Calu3 (cell line): ENCODE results near the gene NDUFS2. TPM values are rescaled to one million over a fixed set of nuclear protein-coding genes. Genes with fewer than 3 reads are reported as not detected.
A peak's percentile ranks its signal among the peaks of the same experiment; 100 is the strongest.

ENCODE experiments used
- BruUV-seq: library from RNA; stranded (reverse); fragments of 400-500 nt; replicated peaks from 2 replicates; lab custom pipeline; 2021; lab: Mats Ljungman, UMichigan
- CTCF ChIA-PET: fragments of 300-600 bp; sonication (Branson Sonifier 250); formaldehyde crosslinking; loops from one replicate; lab custom pipeline; 2022; ENCODE audit warnings: antibody characterized with exemption; lab: Charles Lee
- DNase-seq: peaks from one replicate; pipeline ENCODE4 v3.0.0; 2022
- H3K27ac Mint-ChIP-seq: one replicate; pipeline ENCODE4 v1.8.0; 2022; ENCODE audit warnings: mixed read lengths; ENCODE audit not compliant: unreplicated experiment
- H3K27me3 Mint-ChIP-seq: one replicate; pipeline ENCODE4 v1.8.0; 2022; ENCODE audit warnings: mixed read lengths; ENCODE audit not compliant: unreplicated experiment
- H3K36me3 Mint-ChIP-seq: one replicate; pipeline ENCODE4 v1.8.0; 2022; ENCODE audit warnings: mild to moderate bottlenecking, moderate library complexity, mixed read lengths; ENCODE audit not compliant: insufficient read depth, unreplicated experiment
- H3K4me1 Mint-ChIP-seq: one replicate; pipeline ENCODE4 v1.8.0; 2022; ENCODE audit warnings: mild to moderate bottlenecking, low read depth, mixed read lengths; ENCODE audit not compliant: unreplicated experiment
- H3K4me3 Mint-ChIP-seq: one replicate; pipeline ENCODE4 v1.8.0; 2022; ENCODE audit warnings: mild to moderate bottlenecking, low read depth, moderate library complexity, mixed read lengths; ENCODE audit not compliant: unreplicated experiment
- H3K9me3 Mint-ChIP-seq: one replicate; pipeline ENCODE4 v1.8.0; 2022; ENCODE audit warnings: low read depth, mixed read lengths; ENCODE audit not compliant: unreplicated experiment
- CTCF ChIP-seq: fragments of 200-600 bp; IDR thresholded peaks from one replicate; pipeline ENCODE4 v1.8.0; 2022; ENCODE audit warnings: antibody characterized with exemption; ENCODE audit not compliant: unreplicated experiment
- intact Hi-C: fragments of 100-400 bp; cut with micrococcal nuclease; formaldehyde crosslinking; loops from one replicate; pipeline ENCODE4 v1.10.0; 2022; ENCODE audit not compliant: unreplicated experiment
- total RNA-seq: library from RNA; stranded (reverse); gene quantifications from 2 replicates; pipeline ENCODE4 v1.2.3, GENCODE V29; 2022

The NDUFS2 gene
- total RNA-seq, 1 experiment from 2014 or later: 91.3 TPM

GRCh38 chr1:161157867-161158266 is 44.3 kb upstream of the NDUFS2 start:
- H3K4me1 Mint-ChIP-seq: peaks cover 52% of the 10 kb centered on the region
- peaks cover 66% of the 10 kb centered on the region for H3K36me3 Mint-ChIP-seq
- TF ChIP-seq CTCF: no peak
- intact Hi-C loops: no loop called here
- no TSS peak for BruUV-seq
- no peak for DNase-seq
- H3K27me3 Mint-ChIP-seq: no peaks in the 10 kb centered on the region
- no peak overlapping the region for H3K27ac Mint-ChIP-seq
- H3K9me3 Mint-ChIP-seq: no peaks in the 10 kb centered on the region
- H3K4me3 Mint-ChIP-seq: peak overlapping the region; percentile 94
- CTCF ChIA-PET: interaction anchor here (0.6 to 0.9 kb wide), 3 partner anchors 8 to 68 kb away, joined by 3 to 10 read pairs (median 4); partner anchors contain the start of genes PPOX and TOMM40L

- CTCF ChIA-PET: interaction anchor here (0.5 to 1.1 kb wide), 3 partner anchors 13 to 67 kb away, joined by 3 to 5 read pairs (median 4); partner anchors contain the start of gene TOMM40L
- TF ChIP-seq CTCF: no peak
- Mint-ChIP-seq H3K4me1 (peaks cover 52% of the 10 kb centered on the region), H3K9me3 (no peaks in the 10 kb centered on the region), H3K27ac (peak overlapping the region; percentile 78), H3K36me3 (peaks cover 66% of the 10 kb centered on the region), H3K4me3 (peak overlapping the region; percentile 94), H3K27me3 (no peaks in the 10 kb centered on the region)
- intact Hi-C loops: no loop called here
- no peak for DNase-seq
- no TSS peak for BruUV-seq
Measured at GRCh38 chr1:161158316-161159010, 43.7 kb upstream of the NDUFS2 start.

GRCh38 chr1:161159087-161159912 is 42.9 kb upstream of the NDUFS2 start, which contains the start of gene USP21:
Gene USP21 (plus strand): TSS chr1:161159500. CDS start chr1:161160641, 1,141 bp downstream.
- Mint-ChIP-seq H3K4me3 (peak within 1 kb of the TSS; percentile 94), H3K4me1 (peaks cover 52% of the 10 kb centered on the region), H3K27me3 (no peaks in the 10 kb centered on the region), H3K36me3 (peaks cover 66% of the 10 kb centered on the region), H3K27ac (peak within 1 kb of the TSS; percentile 78), H3K9me3 (no peaks in the 10 kb centered on the region)
- TF ChIP-seq CTCF: peak; percentile 40
- intact Hi-C loops: no loop called here
- CTCF ChIA-PET: interaction anchor here (1.1 kb wide), 1 partner anchor 18 kb away, joined by 3 read pairs; no protein-coding TSS in a partner anchor
- DNase-seq: peak; percentile 96
- TSS peak; percentile 2 for BruUV-seq

GRCh38 chr1:161159913-161160243 is 42.3 kb upstream of the NDUFS2 start:
- CTCF ChIA-PET: interaction anchor here (1.1 kb wide), 1 partner anchor 19 kb away, joined by 3 read pairs; no protein-coding TSS in a partner anchor
- DNase-seq: no peak
- BruUV-seq: no TSS peak
- peak overlapping the region; percentile 94 for H3K4me3 Mint-ChIP-seq
- intact Hi-C loops: no loop called here
- H3K4me1 Mint-ChIP-seq: peaks cover 48% of the 10 kb centered on the region
- H3K36me3 Mint-ChIP-seq: peaks cover 66% of the 10 kb centered on the region
- no peaks in the 10 kb centered on the region for H3K9me3 Mint-ChIP-seq
- TF ChIP-seq CTCF: no peak
- H3K27me3 Mint-ChIP-seq: no peaks in the 10 kb centered on the region
- H3K27ac Mint-ChIP-seq: peak overlapping the region; percentile 78
